Keratinocyte (primary cell): ENCODE measurements around the gene AMMECR1L. TPM values are rescaled to one million over a fixed set of nuclear protein-coding genes. Genes with fewer than 3 reads are reported as not detected.

ENCODE experiments used
- DNase-seq: peaks from one replicate; pipeline ENCODE4 v3.0.0-alpha.2; 2011; ENCODE audit warnings: low read depth, missing footprints, low spot score
- FAIRE-seq: peaks from 2 replicates; lab custom pipeline; 2011; peaks lifted over from hg19 to GRCh38; lab: Jason Lieb, UNC
- H2AFZ ChIP-seq: 2 replicates; pipeline ENCODE4 v1.6.0; 2012; ENCODE audit warnings: low read length, control low read depth, inconsistent platforms; ENCODE audit not compliant: control insufficient read depth
- H3K27ac ChIP-seq: 2 replicates; pipeline ENCODE4 v1.5.1; 2011; ENCODE audit warnings: low read length; ENCODE audit not compliant: control insufficient read depth, insufficient read depth
- H3K27me3 ChIP-seq: 3 replicates; pipeline ENCODE4 v1.6.0; 2011; ENCODE audit warnings: low read length; ENCODE audit not compliant: control insufficient read depth, insufficient read depth; ENCODE audit errors: extremely low read depth
- H3K36me3 ChIP-seq, 2 experiments: 2 replicates in 1 of 2; 3 replicates in 1 of 2; pipeline ENCODE4 v1.5.1; 2011; ENCODE audit warnings: low read length in 2 of 2, mild to moderate bottlenecking in 1 of 2; ENCODE audit not compliant: control insufficient read depth in 2 of 2, insufficient read depth in 2 of 2; ENCODE audit errors: extremely low read depth in 1 of 2
- H3K4me1 ChIP-seq: 3 replicates; pipeline ENCODE4 v1.5.1; 2011; ENCODE audit warnings: low read length; ENCODE audit not compliant: control insufficient read depth, insufficient read depth; ENCODE audit errors: extremely low read depth
- H3K4me2 ChIP-seq: 3 replicates; pipeline ENCODE4 v1.6.0; 2011; ENCODE audit warnings: low read depth, low read length; ENCODE audit not compliant: control insufficient read depth, insufficient read depth; ENCODE audit errors: extremely low read depth
- H3K4me3 ChIP-seq, 3 experiments: fragments of 200-600 bp in 1 of 3; sonication (generic) in 1 of 3; 2 replicates in 2 of 3; 3 replicates in 1 of 3; pipeline ENCODE4 v1.5.1; 2011 to 2016; ENCODE audit warnings: low read length in 3 of 3, mild to moderate bottlenecking in 3 of 3, control low read depth in 2 of 3, inconsistent platforms in 1 of 3, low read depth in 1 of 3, mixed read lengths in 1 of 3, mixed run types in 1 of 3, moderate library complexity in 1 of 3; ENCODE audit not compliant: control insufficient read depth in 2 of 3, insufficient read depth in 2 of 3; ENCODE audit errors: extremely low read depth in 1 of 3
- H3K79me2 ChIP-seq: 2 replicates; pipeline ENCODE4 v1.6.0; 2012; ENCODE audit warnings: low read length; ENCODE audit not compliant: control insufficient read depth, insufficient read depth
- H3K9ac ChIP-seq: 3 replicates; pipeline ENCODE4 v1.6.0; 2011; ENCODE audit warnings: low read length; ENCODE audit not compliant: control insufficient read depth, insufficient read depth; ENCODE audit errors: extremely low read depth
- H3K9me1 ChIP-seq: 3 replicates; pipeline ENCODE4 v1.6.0; 2011; ENCODE audit warnings: low read length; ENCODE audit not compliant: control insufficient read depth, insufficient read depth; ENCODE audit errors: extremely low read depth
- H3K9me3 ChIP-seq: 2 replicates; pipeline ENCODE4 v1.5.1; 2012; ENCODE audit warnings: low read depth, low read length; ENCODE audit not compliant: control insufficient read depth
- H4K20me1 ChIP-seq: 3 replicates; pipeline ENCODE4 v1.6.0; 2011; ENCODE audit warnings: low read length; ENCODE audit not compliant: control insufficient read depth, insufficient read depth; ENCODE audit errors: extremely low read depth
- CTCF ChIP-seq, 3 experiments: IDR thresholded peaks in 1 of 3; conservative IDR thresholded peaks in 1 of 3; optimal IDR thresholded peaks in 1 of 3; 2 replicates in 2 of 3; 3 replicates in 1 of 3; pipeline versions ENCODE3 to v1.5.1; 2011; ENCODE audit warnings: low read length in 3 of 3, mild to moderate bottlenecking in 3 of 3, moderate library complexity in 2 of 3, control low read depth in 1 of 3, inconsistent platforms in 1 of 3; ENCODE audit not compliant: insufficient read depth in 2 of 3; ENCODE audit errors: extremely low read depth in 1 of 3
- EZH2 ChIP-seq: IDR thresholded peaks from one replicate; pipeline ENCODE4 v1.6.1; 2012; ENCODE audit warnings: inconsistent platforms, mild to moderate bottlenecking, low read length, moderate library complexity
- dilution Hi-C: fragments of 300-500 bp; cut with MboI; formaldehyde crosslinking; loops from one replicate; pipeline ENCODE4 v1.7.0; 2020; ENCODE audit warnings: low sequenced_read_pairs; ENCODE audit not compliant: extremely low pct_ligation_motif_present
- polyA plus RNA-seq, 5 experiments: library from polyadenylated mRNA; depleted of rRNA in 3 of 5; stranded (reverse) in 3 of 5; stranded (forward) in 1 of 5; unstranded in 1 of 5; fragments of >200 nt; gene quantifications; 1 replicate in 1 of 5; 2 replicates in 3 of 5; 3 replicates in 1 of 5; pipeline versions ENCODE4 v1.2.1 to v1.2.3, GENCODE V29; 2011 to 2012; ENCODE audit warnings: missing spikeins in 2 of 5, low read depth in 1 of 5, low replicate concordance in 1 of 5

The AMMECR1L gene
- polyA plus RNA-seq, 1 donor (not counting 4 experiments of a cell fraction or from before 2014, with no cell fraction given) = 16.8 TPM

GRCh38 chr2:127888772-127889171 is 3.0 kb upstream of the AMMECR1L start:
- no peak for DNase-seq
- Histone ChIP-seq H2AFZ (no peak overlapping the region), H3K9me3 (no peaks in the 10 kb centered on the region), H3K4me1 (peaks cover 21% of the 10 kb centered on the region), H3K27me3 (no peaks in the 10 kb centered on the region), H3K9ac (no peak overlapping the region), H3K4me2 (no peak overlapping the region), H3K27ac (no peak overlapping the region), H3K79me2 (peaks cover 23% of the 10 kb centered on the region), H4K20me1 (no peaks in the 10 kb centered on the region), H3K4me3 (no peak overlapping the region), H3K9me1 (no peaks in the 10 kb centered on the region), H3K36me3 (peaks cover 0 to 3% of the 10 kb centered on the region in 2 experiments)
- FAIRE-seq = no peak
- no peak for TF ChIP-seq CTCF (optimal IDR thresholded peaks at IDR 0.05 in 1 of 3, IDR thresholded peaks at IDR 0.05 in 1 of 3, conservative IDR thresholded peaks at IDR 0.05 in 1 of 3; ENCODE audit: extremely low read depth in 1 of 3, insufficient read depth in 2 of 3, low read length in 3 of 3)
- dilution Hi-C loops = no loop called here

- H3K36me3 ChIP-seq = peaks cover 0 to 3% of the 10 kb centered on the region in 2 experiments
- DNase-seq = no peak
- peak overlapping the region; percentile 53 for H3K9ac ChIP-seq
- peaks cover 34% of the 10 kb centered on the region for H3K79me2 ChIP-seq
- H2AFZ ChIP-seq = no peak overlapping the region
- H3K4me2 ChIP-seq = peak overlapping the region; percentile 92
- peaks cover 21% of the 10 kb centered on the region for H3K4me1 ChIP-seq
- dilution Hi-C loops = no loop called here
- no peak for TF ChIP-seq EZH2
- no peak for TF ChIP-seq CTCF (optimal IDR thresholded peaks at IDR 0.05 in 1 of 3, IDR thresholded peaks at IDR 0.05 in 1 of 3, conservative IDR thresholded peaks at IDR 0.05 in 1 of 3; ENCODE audit: extremely low read depth in 1 of 3, insufficient read depth in 2 of 3, low read length in 3 of 3)
- no peaks in the 10 kb centered on the region for H3K9me3 ChIP-seq
- no peaks in the 10 kb centered on the region for H3K27me3 ChIP-seq
- H3K9me1 ChIP-seq = no peaks in the 10 kb centered on the region
- peak overlapping the region; percentile 37 for H3K27ac ChIP-seq
- H4K20me1 ChIP-seq = no peaks in the 10 kb centered on the region
- H3K4me3 ChIP-seq = peak overlapping the region in 1 of 3 experiments; percentile 70
- FAIRE-seq = no peak
Measured at GRCh38 chr2:127887776-127888130, 2.0 kb upstream of the AMMECR1L start.
